HepG2 (cell line): ENCODE data around the gene ARHGEF40. TPM values are rescaled to one million over a fixed set of nuclear protein-coding genes. Genes with fewer than 3 reads are reported as not detected.

Experiments used
- ATAC-seq: fragments of 200-7000 bp; cut with Tn5 transposase; 3 replicates; pipeline ENCODE4 v1.9.1; 2020; ENCODE audit warnings: mild to moderate bottlenecking, moderate library complexity
- BruUV-seq: library from RNA; stranded (reverse); fragments of 400-500 nt; replicated peaks from 2 replicates; lab custom pipeline; 2021; lab: Mats Ljungman, UMichigan
- CTCF ChIA-PET: fragments of 300-600 bp; formaldehyde crosslinking; extraction: SDS; loops from one replicate; lab custom pipeline; 2021; ENCODE audit warnings: low total read pairs, inconsistent platforms, low intra/inter-chr PET ratio; lab: Yijun Ruan, JAX
- POLR2A ChIA-PET: fragments of 350-600 bp; sonication (Branson Sonifier 250); formaldehyde crosslinking; loops from one replicate; lab custom pipeline; 2020; ENCODE audit warnings: antibody characterized with exemption, inconsistent platforms; lab: Yijun Ruan, JAX
- DNase-seq: peaks from one replicate; pipeline ENCODE4 v3.0.0-alpha.2; 2015; ENCODE audit warnings: low spot score
- FAIRE-seq: peaks from 3 replicates; lab custom pipeline; 2011; peaks lifted over from hg19 to GRCh38; lab: Jason Lieb, UNC
- H2AFZ ChIP-seq: one replicate; pipeline ENCODE4 v1.6.1; 2011; ENCODE audit warnings: low read length, inconsistent platforms
- H3K27ac ChIP-seq: fragments of 300-600 bp; 3 replicates; pipeline ENCODE4 v1.8.0; 2011; ENCODE audit warnings: mixed run types, mild to moderate bottlenecking, mixed read lengths, low read length, inconsistent platforms; ENCODE audit not compliant: insufficient read depth; ENCODE audit errors: extremely low read length
- H3K27me3 ChIP-seq, 2 experiments: fragments of 200-600 bp in 1 of 2; 2 replicates in 1 of 2; 3 replicates in 1 of 2; pipeline versions ENCODE4 v1.6.0 to v1.8.0; 2011; ENCODE audit warnings: low read length in 2 of 2, mild to moderate bottlenecking in 2 of 2, moderate library complexity in 2 of 2, inconsistent platforms in 1 of 2; ENCODE audit not compliant: insufficient read depth in 2 of 2, control insufficient read depth in 1 of 2
- H3K36me3 ChIP-seq, 2 experiments: fragments of 200-600 bp in 1 of 2; replicated peaks in 1 of 2; 2 replicates in 1 of 2; 3 replicates in 1 of 2; pipeline versions ENCODE4 v1.5.1 to v1.8.0; 2011; ENCODE audit warnings: low read length in 2 of 2, inconsistent platforms in 1 of 2; ENCODE audit not compliant: insufficient read depth in 2 of 2, control insufficient read depth in 1 of 2
- H3K4me1 ChIP-seq: 2 replicates; pipeline ENCODE4 v1.5.1; 2012; ENCODE audit warnings: low read length, inconsistent platforms; ENCODE audit not compliant: insufficient read depth
- H3K4me2 ChIP-seq: 2 replicates; pipeline ENCODE4 v1.6.0; 2011; ENCODE audit warnings: low read depth, low read length, inconsistent platforms
- H3K4me3 ChIP-seq, 3 experiments: fragments of 200-600 bp in 1 of 3; sonication (generic), shearing (Covaris generic) in 1 of 3; replicated peaks in 1 of 3; 2 replicates each; pipeline ENCODE4 v1.5.1; 2011 to 2016; ENCODE audit warnings: low read length in 3 of 3, inconsistent platforms in 2 of 3, low read depth in 2 of 3, mild to moderate bottlenecking in 2 of 3, control low read depth in 1 of 3, mixed read lengths in 1 of 3; ENCODE audit not compliant: insufficient read depth in 1 of 3
- H3K79me2 ChIP-seq: one replicate; pipeline ENCODE4 v1.6.1; 2011; ENCODE audit warnings: low read length, inconsistent platforms; ENCODE audit not compliant: insufficient read depth
- H3K9ac ChIP-seq: 2 replicates; pipeline ENCODE4 v1.6.0; 2011; ENCODE audit warnings: mild to moderate bottlenecking, low read depth, low read length, inconsistent platforms; ENCODE audit not compliant: insufficient read depth
- H3K9me3 ChIP-seq: 2 replicates; pipeline ENCODE4 v1.5.1; 2012; ENCODE audit warnings: mild to moderate bottlenecking, low read length
- H4K20me1 ChIP-seq: 2 replicates; pipeline ENCODE4 v1.6.0; 2011; ENCODE audit warnings: inconsistent platforms, mild to moderate bottlenecking, low read length, moderate library complexity; ENCODE audit not compliant: insufficient read depth
- ATF7-NPFF ChIP-seq: sonication (generic); formaldehyde crosslinking; IDR thresholded peaks from 2 replicates; pipeline ENCODE4 v1.8.1; 2023; ENCODE audit warnings: mild to moderate bottlenecking, low read depth, missing genetic modification reagents, moderate library complexity
- CENPX ChIP-seq: sonication (generic); formaldehyde crosslinking; IDR thresholded peaks from 2 replicates; pipeline ENCODE4 v1.9.0; 2021; ENCODE audit warnings: mild to moderate bottlenecking, missing genetic modification reagents, moderate library complexity
- EZH2 ChIP-seq: conservative IDR thresholded peaks from 2 replicates; pipeline ENCODE4 v1.6.1; 2012; ENCODE audit warnings: mild to moderate bottlenecking, low read depth, low read length, moderate library complexity
- FOXA1 ChIP-seq, 2 experiments: fragments of 450-650 bp in 1 of 2; sonication (generic) in 1 of 2; formaldehyde crosslinking in 1 of 2; IDR thresholded peaks; 2 replicates each; pipeline versions ENCODE4 v1.4.0 to v1.6.1; 2016 to 2020; ENCODE audit warnings: missing genetic modification reagents in 1 of 2
- FOXO1 ChIP-seq: sonication (generic); formaldehyde crosslinking; IDR thresholded peaks from 2 replicates; pipeline ENCODE4 v1.4.0; 2020; ENCODE audit warnings: missing genetic modification reagents
- GLI4 ChIP-seq: sonication (generic); formaldehyde crosslinking; IDR thresholded peaks from 2 replicates; pipeline ENCODE4 v1.5.1; 2020; ENCODE audit warnings: missing genetic modification reagents, mild to moderate bottlenecking, moderate library complexity, borderline replicate concordance
- HMG20B ChIP-seq: conservative IDR thresholded peaks from 2 replicates; pipeline ENCODE4 v1.6.1; 2016; ENCODE audit warnings: missing genetic modification reagents, missing compliant biosample characterization
- HNRNPL ChIP-seq: fragments of 200-400 bp; formaldehyde crosslinking; IDR thresholded peaks from 2 replicates; pipeline ENCODE4 v1.6.1; 2017; ENCODE audit warnings: mild to moderate bottlenecking, low read depth, low read length
- KDM1A ChIP-seq: IDR thresholded peaks from 2 replicates; pipeline ENCODE4 v1.6.1; 2016; ENCODE audit warnings: missing compliant biosample characterization
- MAZ ChIP-seq, 2 experiments: sonication (generic) in 1 of 2; formaldehyde crosslinking in 1 of 2; IDR thresholded peaks; 2 replicates each; pipeline versions ENCODE4 v1.5.0 to v1.6.1; 2012 to 2020; ENCODE audit warnings: low read depth in 2 of 2, mild to moderate bottlenecking in 2 of 2, borderline replicate concordance in 1 of 2, improper control_type of control experiment in 1 of 2, low read length in 1 of 2, missing genetic modification reagents in 1 of 2, moderate library complexity in 1 of 2
- NR2C2 ChIP-seq: sonication (generic); formaldehyde crosslinking; IDR thresholded peaks from 2 replicates; pipeline ENCODE4 v1.4.0; 2020; ENCODE audit warnings: missing genetic modification reagents, mild to moderate bottlenecking, moderate library complexity, borderline replicate concordance
- RELA ChIP-seq: sonication (generic); formaldehyde crosslinking; IDR thresholded peaks from 2 replicates; pipeline ENCODE4 v1.4.0; 2020; ENCODE audit warnings: missing genetic modification reagents
- TRIM24 ChIP-seq: sonication (generic); formaldehyde crosslinking; IDR thresholded peaks from 2 replicates; pipeline ENCODE4 v1.8.0; 2022; ENCODE audit warnings: mild to moderate bottlenecking, missing genetic modification reagents
- ZNF282 ChIP-seq: fragments of 450-650 bp; IDR thresholded peaks from 2 replicates; pipeline ENCODE4 v1.6.1; 2018; ENCODE audit not compliant: partially characterized antibody
- ZNF446 ChIP-seq: sonication (generic); formaldehyde crosslinking; IDR thresholded peaks from 2 replicates; pipeline ENCODE4 v1.5.0; 2020; ENCODE audit warnings: mild to moderate bottlenecking, missing genetic modification reagents
- ZNF460 ChIP-seq: sonication (generic); formaldehyde crosslinking; IDR thresholded peaks from 2 replicates; pipeline ENCODE4 v1.5.1; 2020; ENCODE audit warnings: missing genetic modification reagents, mild to moderate bottlenecking, borderline replicate concordance
- ZNF619 ChIP-seq: sonication (generic); formaldehyde crosslinking; IDR thresholded peaks from 2 replicates; pipeline ENCODE4 v1.4.0; 2020; ENCODE audit warnings: mild to moderate bottlenecking, missing genetic modification reagents
- WGBS: methylation state at CpG from one replicate; pipeline ENCODE4 v1.1.6; 2017; ENCODE audit warnings: low lambda C conversion rate; 5-methylcytosine and 5-hydroxymethylcytosine counted together
- in situ Hi-C: cut with HindIII; loops from 2 replicates; pipeline ENCODE4 v1.10.0; 2017; ENCODE audit warnings: low pct_unique_long_range_greater_than_20kb; ENCODE audit not compliant: extremely low pct_ligation_motif_present
- intact Hi-C: fragments of 100-400 bp; cut with micrococcal nuclease; formaldehyde crosslinking; loops from one replicate; pipeline ENCODE4 v1.10.0; 2022; ENCODE audit not compliant: unreplicated experiment
- polyA plus RNA-seq, 8 experiments: library from polyadenylated mRNA; depleted of rRNA in 3 of 8; stranded (reverse) in 7 of 8; unstranded in 1 of 8; fragments of >200 nt; fragmentation: Illumina TruSeq in 4 of 8; extraction: Trizol in 4 of 8; gene quantifications; 2 replicates each; pipeline versions ENCODE4 v1.2.1 to v1.2.3, GENCODE V29; 2011 to 2016; ENCODE audit warnings: low read depth in 4 of 8, missing spikeins in 1 of 8, mixed read lengths in 1 of 8; ENCODE audit not compliant: insufficient read depth in 1 of 8
- total RNA-seq, 5 experiments: library from RNA; depleted of rRNA; stranded (reverse); fragments of >200 nt; fragmentation: Illumina TruSeq; extraction: Trizol; gene quantifications; 2 replicates each; pipeline ENCODE4 v1.2.3, GENCODE V29; 2016; ENCODE audit warnings: low read depth in 1 of 5
- TF ChIP-seq, protein P1 (sequence below): IDR thresholded peaks from 2 replicates; pipeline ENCODE4 v1.6.1; 2018; ENCODE audit warnings: missing genetic modification reagents, mild to moderate bottlenecking, missing compliant biosample characterization
- TF ChIP-seq, protein P2 (sequence below): sonication (generic); formaldehyde crosslinking; IDR thresholded peaks from 2 replicates; pipeline ENCODE4 v1.8.0; 2022; ENCODE audit warnings: mild to moderate bottlenecking, missing genetic modification reagents; ENCODE audit not compliant: insufficient replicate concordance
- TF ChIP-seq, protein P3 (sequence below): sonication (generic); formaldehyde crosslinking; IDR thresholded peaks from 2 replicates; pipeline ENCODE4 v1.4.0; 2020; ENCODE audit warnings: mild to moderate bottlenecking, missing genetic modification reagents

ARHGEF40 gene
- total and polyA plus RNA-seq, 2 of the 13 experiments (the other 11 are each of a cell fraction or from before 2014, with no cell fraction given): 28.1 to 78.1 TPM

DNA sequence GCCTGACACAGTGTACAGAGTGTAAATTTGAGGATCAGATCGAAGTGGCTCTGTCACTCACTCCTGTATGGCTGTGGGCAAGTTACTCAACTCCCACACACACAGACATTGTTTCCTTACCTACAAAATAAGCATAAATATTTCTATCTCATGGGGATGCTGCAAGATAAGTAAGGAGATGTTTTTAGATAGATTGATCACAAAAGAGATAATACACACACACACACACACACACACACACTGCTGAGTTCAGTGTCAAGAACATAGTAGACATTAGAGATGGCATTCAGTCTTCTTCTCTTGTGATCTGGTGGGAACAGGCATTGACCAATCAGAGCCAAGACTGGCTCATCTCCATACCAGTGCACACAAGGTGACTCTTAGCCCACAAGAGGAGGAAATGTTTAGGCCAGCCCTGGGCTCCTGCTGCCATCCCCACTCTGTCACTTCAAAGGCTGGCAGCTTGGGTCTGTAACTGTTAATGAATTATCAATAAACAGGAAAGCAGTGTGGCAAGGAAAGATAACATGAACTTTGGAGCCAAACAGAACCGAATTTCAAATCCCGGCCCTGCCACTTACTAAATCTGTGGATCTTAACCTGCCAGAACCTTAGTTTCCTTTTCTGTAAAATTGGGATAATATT, 15.9 kb upstream of the ARHGEF40 start:
- H3K27ac ChIP-seq: peak overlapping the region; percentile 92
- H4K20me1 ChIP-seq: no peaks in the 10 kb centered on the region
- FAIRE-seq: peak; percentile 97
- peak; percentile 94 for ATAC-seq
- no peaks in the 10 kb centered on the region for H3K9me3 ChIP-seq
- H3K27me3 ChIP-seq: no peaks in the 10 kb centered on the region
- POLR2A ChIA-PET: interaction anchor here (0.8 to 2.1 kb wide), 16 partner anchors 8 to 372 kb away, joined by 3 to 46 read pairs (median 10); partner anchors contain the start of genes ARHGEF40, NDRG2 and RNASE4
- in situ Hi-C loops: no loop called here
- H3K36me3 ChIP-seq: no peaks in the 10 kb centered on the region
- peak overlapping the region in 2 of 3 experiments; percentile 13 to 40; a peak in 2 of 6 replicates for H3K4me3 ChIP-seq
- H3K9ac ChIP-seq: peak overlapping the region; percentile 72
- peaks cover 98% of the 10 kb centered on the region for H3K4me1 ChIP-seq
- no peaks in the 10 kb centered on the region for H3K79me2 ChIP-seq
- DNase-seq: peak; percentile 99
- H3K4me2 ChIP-seq: peak overlapping the region; percentile 71
- CTCF ChIA-PET: interaction anchor here (1.3 to 3.2 kb wide), 3 partner anchors 14 to 40 kb away, joined by 3 to 12 read pairs (median 6); no protein-coding TSS in a partner anchor
- intact Hi-C loops: loop anchor here (1.0 to 2.0 kb wide), 4 partner anchors 8 to 29 kb away; partner anchors contain the start of gene NDRG2
- BruUV-seq: no TSS peak
- no peak overlapping the region for H2AFZ ChIP-seq
- 3% methylated on average over 3 of the region's 3 CpGs for WGBS
- TF ChIP-seq FOXA1 (IDR thresholded peaks at IDR 0.05) (0 out of 2 replicates have a peak, but pooled peaks have one; percentile 31), FOXA1 (CRISPR knock-in tag; IDR thresholded peaks at IDR 0.05) (peak; percentile 95), GLI4 (CRISPR knock-in tag) (0 out of 2 replicates have a peak, but pooled peaks have one; percentile 7), ZNF619 (0 out of 2 replicates have a peak, but pooled peaks have one; percentile 2), HMG20B (CRISPR knock-in tag) (peak; percentile 95), EZH2 (no peak), FOXO1 (peak; percentile 98), NR2C2 (CRISPR knock-in tag) (peak; percentile 65), ZNF282 (no peak), RELA (CRISPR knock-in tag) (no peak), KDM1A (CRISPR knock-in tag) (0 out of 2 replicates have a peak, but pooled peaks have one; percentile 27), CENPX (CRISPR knock-in tag) (no peak), TRIM24 (CRISPR knock-in tag) (peak; percentile 46; the same call in 1 of the 2 replicates), ZNF446 (CRISPR knock-in tag) (0 out of 2 replicates have a peak, but pooled peaks have one; percentile 18), ATF7-NPFF (CRISPR knock-in tag) (no peak), ZNF460 (CRISPR knock-in tag) (peak; percentile 38; the same call in 1 of the 2 replicates), HNRNPL (0 out of 2 replicates have a peak, but pooled peaks have one; percentile 60), MAZ (IDR thresholded peaks at IDR 0.05; ENCODE audit: borderline replicate concordance, low read depth, low read length) (no peak), MAZ (CRISPR knock-in tag; IDR thresholded peaks at IDR 0.05; ENCODE audit: low read depth) (peak; percentile 45; the same call in 1 of the 2 replicates)
- TF ChIP-seq, protein P1, sequence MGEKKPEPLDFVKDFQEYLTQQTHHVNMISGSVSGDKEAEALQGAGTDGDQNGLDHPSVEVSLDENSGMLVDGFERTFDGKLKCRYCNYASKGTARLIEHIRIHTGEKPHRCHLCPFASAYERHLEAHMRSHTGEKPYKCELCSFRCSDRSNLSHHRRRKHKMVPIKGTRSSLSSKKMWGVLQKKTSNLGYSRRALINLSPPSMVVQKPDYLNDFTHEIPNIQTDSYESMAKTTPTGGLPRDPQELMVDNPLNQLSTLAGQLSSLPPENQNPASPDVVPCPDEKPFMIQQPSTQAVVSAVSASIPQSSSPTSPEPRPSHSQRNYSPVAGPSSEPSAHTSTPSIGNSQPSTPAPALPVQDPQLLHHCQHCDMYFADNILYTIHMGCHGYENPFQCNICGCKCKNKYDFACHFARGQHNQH (CRISPR knock-in tag): no peak
- TF ChIP-seq, protein P2, sequence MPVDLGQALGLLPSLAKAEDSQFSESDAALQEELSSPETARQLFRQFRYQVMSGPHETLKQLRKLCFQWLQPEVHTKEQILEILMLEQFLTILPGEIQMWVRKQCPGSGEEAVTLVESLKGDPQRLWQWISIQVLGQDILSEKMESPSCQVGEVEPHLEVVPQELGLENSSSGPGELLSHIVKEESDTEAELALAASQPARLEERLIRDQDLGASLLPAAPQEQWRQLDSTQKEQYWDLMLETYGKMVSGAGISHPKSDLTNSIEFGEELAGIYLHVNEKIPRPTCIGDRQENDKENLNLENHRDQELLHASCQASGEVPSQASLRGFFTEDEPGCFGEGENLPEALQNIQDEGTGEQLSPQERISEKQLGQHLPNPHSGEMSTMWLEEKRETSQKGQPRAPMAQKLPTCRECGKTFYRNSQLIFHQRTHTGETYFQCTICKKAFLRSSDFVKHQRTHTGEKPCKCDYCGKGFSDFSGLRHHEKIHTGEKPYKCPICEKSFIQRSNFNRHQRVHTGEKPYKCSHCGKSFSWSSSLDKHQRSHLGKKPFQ (CRISPR knock-in tag): peak; percentile 95
- TF ChIP-seq, protein P3, sequence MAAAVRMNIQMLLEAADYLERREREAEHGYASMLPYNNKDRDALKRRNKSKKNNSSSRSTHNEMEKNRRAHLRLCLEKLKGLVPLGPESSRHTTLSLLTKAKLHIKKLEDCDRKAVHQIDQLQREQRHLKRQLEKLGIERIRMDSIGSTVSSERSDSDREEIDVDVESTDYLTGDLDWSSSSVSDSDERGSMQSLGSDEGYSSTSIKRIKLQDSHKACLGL (CRISPR knock-in tag): no peak
